GM12865 (cell line): ENCODE measurements around the gene ZNF491.

Experiments used
- DNase-seq: peaks from one replicate; pipeline ENCODE4 v3.0.0; 2010; ENCODE audit warnings: low read depth
- H3K4me3 ChIP-seq: 2 replicates; pipeline ENCODE4 v1.5.1; 2011; ENCODE audit warnings: mild to moderate bottlenecking, low read depth, low read length, control low read depth
- CTCF ChIP-seq: IDR thresholded peaks from 2 replicates; pipeline ENCODE4 v1.5.1; 2011; ENCODE audit warnings: low read length, control low read depth, low read depth, inconsistent platforms; ENCODE audit not compliant: insufficient read depth; ENCODE audit errors: missing control alignments

Gene ZNF491

GRCh38 chr19:11798391-11799330 lies at the start of gene ZNF491:
TSS of gene ZNF491 (plus strand) at chr19:11798523. CDS start at chr19:11805954, 7,431 bp downstream.
- DNase-seq: peak; percentile 84
- TF ChIP-seq CTCF: peak; percentile 8
- peak within 1 kb of the TSS; percentile 56 for H3K4me3 ChIP-seq

- no peak overlapping the region for H3K4me3 ChIP-seq
- DNase-seq: no peak
- TF ChIP-seq CTCF: no peak
These were observed 48.6 kb upstream of the ZNF491 start for GRCh38 chr19:11749751-11750150.

- no peak for TF ChIP-seq CTCF
- H3K4me3 ChIP-seq: no peak overlapping the region
- no peak for DNase-seq
These were observed 46.0 kb upstream of the ZNF491 start for GRCh38 chr19:11752244-11752736.

GRCh38 chr19:11754663-11755062 lies 43.7 kb upstream of the ZNF491 start:
- H3K4me3 ChIP-seq: no peak overlapping the region
- TF ChIP-seq CTCF: no peak
- no peak for DNase-seq

GRCh38 chr19:11756965-11757364 lies 41.4 kb upstream of the ZNF491 start:
- no peak for DNase-seq
- no peak overlapping the region for H3K4me3 ChIP-seq
- no peak for TF ChIP-seq CTCF

- no peak for TF ChIP-seq CTCF
- H3K4me3 ChIP-seq: no peak overlapping the region
- DNase-seq: no peak
These were observed 38.5 kb upstream of the ZNF491 start for GRCh38 chr19:11759805-11760204.
